ENCODE measurements around the gene GLP2R.

Gene GLP2R

GRCh38 chr17:9897372-9897968 lies 71.7 kb downstream of the GLP2R start:
- no peaks in the 10 kb centered on the region for H3K36me3 ChIP-seq (ENCODE audit: control insufficient read depth, insufficient read depth, low read length)
- H3K27ac ChIP-seq (ENCODE audit: low read depth, low read length): no peak overlapping the region
- no peaks in the 10 kb centered on the region for H3K27me3 ChIP-seq (ENCODE audit: control insufficient read depth, insufficient read depth, low read length)
- H3K9ac ChIP-seq (ENCODE audit: low read length): no peak overlapping the region
- no peaks in the 10 kb centered on the region for H3K4me1 ChIP-seq (ENCODE audit: control insufficient read depth, insufficient read depth, low read length)
- no peak overlapping the region for H3K4me3 ChIP-seq (ENCODE audit: low read length)

GRCh38 chr17:9898812-9899211 lies 73.1 kb downstream of the GLP2R start:
- Histone ChIP-seq H3K4me1 (ENCODE audit: control insufficient read depth, insufficient read depth, low read length) (no peaks in the 10 kb centered on the region), H3K9ac (ENCODE audit: low read length) (no peak overlapping the region), H3K36me3 (ENCODE audit: control insufficient read depth, insufficient read depth, low read length) (no peaks in the 10 kb centered on the region), H3K27me3 (ENCODE audit: control insufficient read depth, insufficient read depth, low read length) (no peaks in the 10 kb centered on the region), H3K27ac (ENCODE audit: low read depth, low read length) (no peak overlapping the region), H3K4me3 (ENCODE audit: low read length) (no peak overlapping the region)

- Histone ChIP-seq H3K27ac (ENCODE audit: low read depth, low read length) (no peak overlapping the region), H3K4me1 (ENCODE audit: control insufficient read depth, insufficient read depth, low read length) (no peaks in the 10 kb centered on the region), H3K9ac (ENCODE audit: low read length) (no peak overlapping the region), H3K27me3 (ENCODE audit: control insufficient read depth, insufficient read depth, low read length) (no peaks in the 10 kb centered on the region), H3K36me3 (ENCODE audit: control insufficient read depth, insufficient read depth, low read length) (no peaks in the 10 kb centered on the region), H3K4me3 (ENCODE audit: low read length) (no peak overlapping the region)
Observed at GRCh38 chr17:9899280-9900043, 73.7 kb downstream of the GLP2R start.

GRCh38 chr17:9900044-9900594 lies 74.4 kb downstream of the GLP2R start:
- no peaks in the 10 kb centered on the region for H3K27me3 ChIP-seq (ENCODE audit: control insufficient read depth, insufficient read depth, low read length)
- no peaks in the 10 kb centered on the region for H3K4me1 ChIP-seq (ENCODE audit: control insufficient read depth, insufficient read depth, low read length)
- H3K27ac ChIP-seq (ENCODE audit: low read depth, low read length): peak overlapping the region; percentile 22
- H3K9ac ChIP-seq (ENCODE audit: low read length): no peak overlapping the region
- H3K36me3 ChIP-seq (ENCODE audit: control insufficient read depth, insufficient read depth, low read length): no peaks in the 10 kb centered on the region
- no peak overlapping the region for H3K4me3 ChIP-seq (ENCODE audit: low read length)

GRCh38 chr17:9900784-9901183 lies 75.1 kb downstream of the GLP2R start:
- H3K4me3 ChIP-seq (ENCODE audit: low read length): no peak overlapping the region
- peak overlapping the region; percentile 43 for H3K27ac ChIP-seq (ENCODE audit: low read depth, low read length)
- no peaks in the 10 kb centered on the region for H3K36me3 ChIP-seq (ENCODE audit: control insufficient read depth, insufficient read depth, low read length)
- no peaks in the 10 kb centered on the region for H3K4me1 ChIP-seq (ENCODE audit: control insufficient read depth, insufficient read depth, low read length)
- no peak overlapping the region for H3K9ac ChIP-seq (ENCODE audit: low read length)
- H3K27me3 ChIP-seq (ENCODE audit: control insufficient read depth, insufficient read depth, low read length): no peaks in the 10 kb centered on the region

- no peak overlapping the region for H3K9ac ChIP-seq (ENCODE audit: low read length)
- no peaks in the 10 kb centered on the region for H3K27me3 ChIP-seq (ENCODE audit: control insufficient read depth, insufficient read depth, low read length)
- H3K27ac ChIP-seq (ENCODE audit: low read depth, low read length): no peak overlapping the region
- H3K4me1 ChIP-seq (ENCODE audit: control insufficient read depth, insufficient read depth, low read length): no peaks in the 10 kb centered on the region
- no peaks in the 10 kb centered on the region for H3K36me3 ChIP-seq (ENCODE audit: control insufficient read depth, insufficient read depth, low read length)
- no peak overlapping the region for H3K4me3 ChIP-seq (ENCODE audit: low read length)
Observed at GRCh38 chr17:9902120-9902519, 76.4 kb downstream of the GLP2R start.

- Histone ChIP-seq H3K36me3 (ENCODE audit: control insufficient read depth, insufficient read depth, low read length) (no peaks in the 10 kb centered on the region), H3K4me3 (ENCODE audit: low read length) (no peak overlapping the region), H3K27ac (ENCODE audit: low read depth, low read length) (no peak overlapping the region), H3K27me3 (ENCODE audit: control insufficient read depth, insufficient read depth, low read length) (no peaks in the 10 kb centered on the region), H3K9ac (ENCODE audit: low read length) (no peak overlapping the region), H3K4me1 (ENCODE audit: control insufficient read depth, insufficient read depth, low read length) (no peaks in the 10 kb centered on the region)
Observed at GRCh38 chr17:9904277-9905077, 78.8 kb downstream of the GLP2R start.

- Histone ChIP-seq H3K4me3 (ENCODE audit: low read length) (no peak within 1 kb of the TSS), H3K27ac (ENCODE audit: low read depth, low read length) (no peak within 1 kb of the TSS), H3K9ac (ENCODE audit: low read length) (no peak within 1 kb of the TSS)
Observed at GRCh38 chr17:9905078-9905415, 79.3 kb downstream of the GLP2R start, which contains the start of gene RCVRN. RCVRN (minus strand) TSS chr17:9905271; CDS start chr17:9905180, 91 bp downstream.

GRCh38 chr17:9905902-9906301 lies 80.2 kb downstream of the GLP2R start:
- Histone ChIP-seq H3K9ac (ENCODE audit: low read length) (no peak overlapping the region), H3K27ac (ENCODE audit: low read depth, low read length) (no peak overlapping the region), H3K27me3 (ENCODE audit: control insufficient read depth, insufficient read depth, low read length) (no peaks in the 10 kb centered on the region), H3K4me3 (ENCODE audit: low read length) (no peak overlapping the region), H3K36me3 (ENCODE audit: control insufficient read depth, insufficient read depth, low read length) (no peaks in the 10 kb centered on the region), H3K4me1 (ENCODE audit: control insufficient read depth, insufficient read depth, low read length) (no peaks in the 10 kb centered on the region)

More at GRCh38 chr17:9905078-9905415, 79.3 kb downstream of the GLP2R start, which contains the start of gene RCVRN:
- no peaks in the 10 kb centered on the region for H3K36me3 ChIP-seq (ENCODE audit: control insufficient read depth, insufficient read depth, low read length)
- no peaks in the 10 kb centered on the region for H3K4me1 ChIP-seq (ENCODE audit: control insufficient read depth, insufficient read depth, low read length)
- H3K27me3 ChIP-seq (ENCODE audit: control insufficient read depth, insufficient read depth, low read length): no peaks in the 10 kb centered on the region

GRCh38 chr17:9906616-9907015 lies 80.9 kb downstream of the GLP2R start:
- Histone ChIP-seq H3K27me3 (ENCODE audit: control insufficient read depth, insufficient read depth, low read length) (no peaks in the 10 kb centered on the region), H3K36me3 (ENCODE audit: control insufficient read depth, insufficient read depth, low read length) (no peaks in the 10 kb centered on the region), H3K4me3 (ENCODE audit: low read length) (no peak overlapping the region), H3K4me1 (ENCODE audit: control insufficient read depth, insufficient read depth, low read length) (no peaks in the 10 kb centered on the region), H3K9ac (ENCODE audit: low read length) (no peak overlapping the region), H3K27ac (ENCODE audit: low read depth, low read length) (no peak overlapping the region)

GRCh38 chr17:9907131-9907530 lies 81.4 kb downstream of the GLP2R start:
- H3K9ac ChIP-seq (ENCODE audit: low read length): no peak overlapping the region
- no peaks in the 10 kb centered on the region for H3K36me3 ChIP-seq (ENCODE audit: control insufficient read depth, insufficient read depth, low read length)
- no peaks in the 10 kb centered on the region for H3K4me1 ChIP-seq (ENCODE audit: control insufficient read depth, insufficient read depth, low read length)
- H3K4me3 ChIP-seq (ENCODE audit: low read length): no peak overlapping the region
- no peak overlapping the region for H3K27ac ChIP-seq (ENCODE audit: low read depth, low read length)
- H3K27me3 ChIP-seq (ENCODE audit: control insufficient read depth, insufficient read depth, low read length): peaks cover 3% of the 10 kb centered on the region

GRCh38 chr17:9907883-9908648 lies 82.3 kb downstream of the GLP2R start:
- Histone ChIP-seq H3K27ac (ENCODE audit: low read depth, low read length) (no peak overlapping the region), H3K27me3 (ENCODE audit: control insufficient read depth, insufficient read depth, low read length) (peaks cover 3% of the 10 kb centered on the region), H3K9ac (ENCODE audit: low read length) (no peak overlapping the region), H3K4me1 (ENCODE audit: control insufficient read depth, insufficient read depth, low read length) (no peaks in the 10 kb centered on the region), H3K36me3 (ENCODE audit: control insufficient read depth, insufficient read depth, low read length) (no peaks in the 10 kb centered on the region), H3K4me3 (ENCODE audit: low read length) (no peak overlapping the region)
